Colon (tissue), 2 donors: ENCODE results near the gene CBFA2T2.
"Not testable (repeated sequence)": the region's sequence is repeated elsewhere in the genome, so short reads cannot be mapped to it uniquely, and the experiment has no call there.

Source experiments
- FAIRE-seq: peaks from 2 replicates; lab custom pipeline; 2012; peaks lifted over from hg19 to GRCh38; lab: Jason Lieb, UNC
- donor health status: control.
- donor health status: control.

The CBFA2T2 gene

DNA sequence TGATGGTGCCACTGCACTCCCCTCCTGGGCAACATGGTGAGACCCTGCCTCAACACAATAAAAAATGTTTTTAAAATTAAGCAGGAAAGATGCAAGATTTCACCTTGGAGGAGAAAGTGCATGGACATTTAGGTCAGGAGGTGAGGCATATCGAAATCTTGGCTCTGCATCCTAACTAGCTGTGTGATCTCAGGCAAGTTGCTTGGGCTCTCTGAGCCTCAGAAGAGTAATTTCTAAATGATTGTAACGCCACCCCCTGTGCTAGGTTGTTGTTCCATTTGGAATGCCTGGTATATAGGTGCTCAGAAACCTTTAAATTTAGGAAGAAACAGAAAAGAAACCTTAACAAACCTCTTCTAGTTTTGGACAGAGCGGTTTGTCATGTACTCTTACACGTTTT lies 136.3 kb downstream of the CBFA2T2 start:
- FAIRE-seq: no peak

DNA sequence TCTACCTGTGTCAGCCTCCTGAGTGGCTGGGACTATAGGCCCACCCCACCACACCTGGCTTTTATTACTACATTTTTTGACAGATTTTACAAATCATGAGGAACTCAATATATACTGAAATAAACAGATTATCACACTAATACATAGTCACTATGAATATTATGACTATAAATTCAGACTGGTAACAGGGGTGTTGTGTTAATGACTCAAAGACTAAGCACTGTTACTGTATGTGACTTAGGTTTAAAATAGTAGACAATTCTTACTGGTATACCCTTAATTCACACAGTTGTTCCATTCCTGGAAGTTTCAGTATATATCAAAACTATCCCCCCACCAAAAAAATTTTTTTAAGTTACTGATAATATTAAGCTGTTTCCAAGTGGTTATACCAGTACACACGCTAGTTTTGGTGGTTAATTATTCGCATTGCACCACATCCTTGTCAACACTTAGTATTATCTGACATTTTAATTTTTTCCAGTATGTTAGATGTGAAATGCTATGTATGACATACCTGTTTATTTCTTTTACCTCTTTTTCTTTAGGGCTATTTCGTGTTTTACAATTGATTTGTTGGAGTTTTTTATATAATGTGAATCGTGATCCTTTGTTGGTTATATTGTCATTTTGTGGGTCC lies 137.8 kb downstream of the CBFA2T2 start:
- no peak for FAIRE-seq

DNA sequence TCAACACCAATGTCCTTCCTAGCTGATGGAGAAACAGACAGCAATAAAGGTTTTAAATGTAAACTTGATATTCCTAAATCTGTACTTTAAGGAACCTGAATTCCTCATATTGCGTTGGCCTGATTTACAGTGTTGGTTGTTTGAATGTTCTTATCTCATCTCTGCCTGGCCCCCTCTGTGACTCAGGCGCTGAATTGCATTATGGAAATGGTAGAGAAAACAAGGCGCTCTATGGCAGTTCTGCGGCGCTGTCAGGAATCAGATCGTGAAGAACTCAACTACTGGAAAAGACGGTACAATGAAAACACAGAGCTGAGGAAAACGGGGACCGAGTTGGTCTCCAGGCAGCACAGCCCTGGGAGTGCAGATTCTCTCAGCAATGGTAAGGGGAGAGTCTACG lies 139.6 kb downstream of the CBFA2T2 start:
- FAIRE-seq: no peak

DNA sequence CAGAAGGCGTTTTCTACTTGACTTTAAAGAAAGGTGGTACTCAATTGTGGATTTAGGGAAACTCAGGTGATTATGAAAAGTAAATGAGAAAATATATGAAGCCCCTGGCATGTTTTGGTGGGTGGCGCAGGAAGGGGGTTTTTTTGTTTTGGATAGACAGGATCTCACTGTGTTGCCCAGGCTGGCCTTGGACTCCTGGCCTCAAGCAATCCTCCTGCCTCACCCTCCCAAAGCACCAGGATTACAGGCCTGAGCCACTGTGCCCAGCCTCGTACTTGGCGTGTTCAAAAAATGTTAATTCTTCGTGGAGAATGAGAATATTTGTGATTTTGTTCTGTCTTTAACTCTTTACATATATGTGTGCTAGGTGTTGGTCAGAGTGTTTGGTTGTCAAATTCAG lies 140.1 kb downstream of the CBFA2T2 start:
- no peak for FAIRE-seq

DNA sequence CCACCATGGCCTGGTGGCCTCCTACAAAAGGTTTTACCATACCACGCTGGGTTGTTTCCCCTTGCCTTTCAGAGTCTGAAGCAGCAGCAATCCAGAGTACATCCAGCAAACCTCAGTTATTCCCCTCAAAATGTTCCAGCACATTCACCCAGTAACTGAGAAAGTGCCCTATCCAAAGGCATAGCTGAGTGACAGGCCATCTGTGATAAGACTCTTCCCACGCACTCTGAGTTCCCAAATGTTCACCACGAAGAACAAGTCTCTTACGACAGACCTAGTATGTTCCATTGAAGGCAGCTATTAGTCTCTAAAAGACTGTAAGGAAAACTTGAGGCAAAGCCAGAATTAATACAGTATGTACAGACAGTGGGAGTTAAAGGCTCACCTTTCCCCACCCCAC lies 140.6 kb downstream of the CBFA2T2 start:
- no peak for FAIRE-seq

DNA sequence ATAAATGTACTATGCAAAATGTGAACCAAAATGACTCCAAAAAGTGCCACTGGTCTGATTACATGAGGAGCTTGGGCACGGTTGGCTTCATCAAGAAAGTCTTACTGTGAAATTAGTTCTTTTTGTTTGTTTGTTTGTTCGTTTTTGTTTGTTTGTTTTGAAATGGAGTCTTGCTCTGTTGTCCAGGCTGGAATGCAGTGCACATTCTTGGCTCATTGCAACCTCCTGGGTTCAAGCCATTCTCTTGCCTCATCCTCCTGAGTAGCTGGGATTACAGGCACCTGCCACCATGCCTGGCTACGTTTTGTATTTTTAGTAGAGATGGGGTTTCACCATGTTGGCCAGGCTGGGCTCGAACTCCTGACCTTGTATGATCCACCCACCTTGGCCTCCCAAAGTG lies 142.0 kb downstream of the CBFA2T2 start:
- FAIRE-seq: not testable (repeated sequence)

DNA sequence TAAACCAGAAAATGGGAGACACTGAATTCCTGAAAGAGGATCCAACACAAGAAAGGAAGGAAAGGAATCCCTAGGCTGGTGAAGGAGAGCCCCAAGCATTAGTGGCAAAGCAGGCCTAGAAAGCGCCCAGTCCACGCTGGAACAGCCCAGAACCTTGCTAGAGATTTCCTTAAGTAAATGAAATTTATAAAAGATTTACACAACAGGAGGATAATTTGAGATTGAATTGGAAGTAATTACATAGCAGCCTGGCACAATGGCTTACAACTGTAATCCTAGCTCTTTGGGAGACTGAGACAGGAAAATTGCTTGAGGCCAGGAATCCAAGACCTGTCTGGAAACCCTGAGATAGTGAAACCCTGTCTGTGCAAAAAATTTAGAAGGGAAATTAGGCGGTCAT lies 145.4 kb downstream of the CBFA2T2 start:
- FAIRE-seq: no peak

DNA sequence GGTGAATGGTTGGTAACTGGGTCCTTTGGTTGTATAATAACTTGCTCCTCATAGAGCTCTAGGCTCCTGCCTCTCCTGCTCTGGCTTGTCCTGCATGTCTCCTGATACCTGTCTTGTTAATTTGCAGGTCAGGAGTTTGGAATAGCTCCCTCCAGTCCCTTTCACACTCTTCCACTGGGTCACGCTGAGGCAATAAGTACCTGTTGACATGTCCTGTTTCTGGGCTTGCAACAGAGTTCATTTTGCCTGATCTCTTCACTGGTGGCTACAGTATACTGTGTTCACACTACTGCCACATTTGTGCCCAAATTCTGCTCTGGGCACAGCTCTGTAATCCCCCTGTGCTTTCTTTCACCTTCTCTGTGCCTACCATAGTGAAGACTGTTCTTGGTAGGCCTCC lies 146.9 kb downstream of the CBFA2T2 start:
- FAIRE-seq: no peak

DNA sequence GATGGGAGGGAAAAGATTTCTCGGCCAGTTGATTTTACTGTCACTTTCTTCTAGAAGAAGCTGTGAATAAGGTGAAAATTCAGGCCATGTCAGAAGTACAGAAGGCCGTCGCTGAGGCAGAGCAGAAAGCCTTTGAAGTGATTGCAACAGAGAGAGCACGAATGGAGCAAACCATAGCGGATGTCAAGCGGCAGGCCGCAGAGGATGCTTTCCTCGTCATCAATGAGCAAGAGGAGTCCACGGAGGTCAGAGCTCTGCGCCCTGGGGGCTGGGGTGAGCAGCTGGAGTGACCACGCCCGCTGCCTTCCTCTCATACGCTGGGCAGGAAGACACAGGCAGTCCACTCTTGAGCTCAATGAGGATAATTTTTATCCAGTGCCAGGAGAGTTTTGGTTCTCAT lies 150.4 kb downstream of the CBFA2T2 start:
- FAIRE-seq: no peak

DNA sequence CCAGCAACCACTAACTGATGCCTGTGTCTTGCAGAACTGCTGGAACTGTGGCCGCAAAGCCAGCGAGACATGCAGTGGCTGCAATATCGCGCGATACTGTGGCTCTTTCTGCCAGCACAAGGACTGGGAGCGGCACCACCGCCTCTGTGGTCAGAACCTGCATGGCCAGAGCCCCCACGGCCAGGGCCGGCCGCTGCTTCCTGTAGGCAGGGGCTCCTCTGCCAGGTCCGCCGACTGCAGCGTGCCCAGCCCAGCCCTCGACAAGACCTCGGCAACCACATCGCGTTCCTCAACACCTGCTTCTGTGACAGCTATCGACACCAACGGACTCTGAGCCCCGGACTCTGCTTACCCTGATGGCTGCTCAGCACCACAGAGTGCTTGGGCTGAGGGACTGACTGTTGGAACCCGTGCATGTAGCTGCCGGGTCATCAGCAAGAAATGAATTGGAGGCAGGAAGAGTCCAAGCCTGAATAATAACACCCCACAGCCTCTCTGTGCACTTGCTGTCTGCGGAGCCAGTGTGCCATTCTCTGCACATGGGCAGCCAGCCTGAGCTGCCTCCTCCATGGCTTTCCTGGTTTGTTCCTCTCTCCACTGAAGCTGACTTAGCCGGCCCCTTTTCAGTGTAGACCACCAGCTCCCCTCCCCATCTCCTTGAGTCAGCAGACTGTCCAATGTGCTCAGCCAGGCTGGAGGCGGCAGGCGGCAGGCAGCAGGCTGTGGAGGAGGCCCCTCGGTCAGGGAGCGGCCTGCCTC lies 154.6 kb downstream of the CBFA2T2 start:
- no peak for FAIRE-seq

DNA sequence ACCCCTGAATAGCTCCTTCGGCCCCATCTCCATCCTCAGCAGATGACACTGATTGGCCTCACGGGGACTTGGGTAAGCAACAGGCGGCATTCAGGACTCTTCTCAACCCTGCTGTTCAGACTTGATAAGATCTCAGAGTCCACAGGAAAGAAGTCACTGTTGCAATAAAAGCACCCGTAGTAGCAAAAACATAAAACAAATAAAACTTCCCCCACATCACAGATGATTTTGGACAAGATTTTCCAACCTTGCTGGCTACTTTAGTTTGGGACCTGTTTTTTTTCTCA lies 155.1 kb downstream of the CBFA2T2 start:
- no peak for FAIRE-seq

DNA sequence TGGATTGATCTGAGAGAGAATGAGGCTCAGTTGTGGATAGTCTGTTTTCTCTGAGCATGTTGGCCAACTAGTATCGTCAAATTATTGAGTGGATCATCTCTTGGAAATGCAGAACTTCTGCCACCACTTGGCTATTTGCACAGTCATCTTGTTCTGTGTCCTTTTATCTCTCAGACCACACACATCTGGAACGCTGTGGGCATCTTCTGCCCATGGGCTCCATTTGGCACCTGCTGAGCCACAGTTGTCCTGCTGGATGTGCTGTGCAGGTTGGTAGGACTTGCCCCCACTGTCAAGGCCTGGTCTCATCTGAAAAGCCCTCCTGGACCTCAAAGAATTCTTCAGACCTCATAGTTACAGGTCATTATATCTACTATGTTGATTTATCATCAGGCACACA lies 155.5 kb downstream of the CBFA2T2 start:
- no peak for FAIRE-seq

DNA sequence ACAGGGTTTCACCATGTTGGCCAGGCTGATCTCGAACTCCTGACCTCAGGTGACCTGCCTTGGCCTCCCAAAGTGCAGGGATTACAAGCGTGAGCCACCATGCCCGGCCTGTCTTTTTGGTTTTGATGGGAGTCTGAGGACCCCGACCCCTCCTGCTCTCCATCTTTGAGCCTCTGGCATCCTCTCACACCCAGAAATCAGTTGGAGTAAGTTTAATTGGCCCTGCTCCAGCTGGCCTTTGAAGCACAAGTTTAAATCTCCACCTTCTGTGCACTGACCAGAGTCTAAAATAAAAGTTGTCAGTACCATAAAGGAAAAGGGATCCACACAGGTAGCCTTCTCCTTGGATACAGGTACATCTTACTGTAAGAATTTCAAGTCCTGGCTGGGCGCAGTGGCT lies 156.3 kb downstream of the CBFA2T2 start:
- no peak for FAIRE-seq

DNA sequence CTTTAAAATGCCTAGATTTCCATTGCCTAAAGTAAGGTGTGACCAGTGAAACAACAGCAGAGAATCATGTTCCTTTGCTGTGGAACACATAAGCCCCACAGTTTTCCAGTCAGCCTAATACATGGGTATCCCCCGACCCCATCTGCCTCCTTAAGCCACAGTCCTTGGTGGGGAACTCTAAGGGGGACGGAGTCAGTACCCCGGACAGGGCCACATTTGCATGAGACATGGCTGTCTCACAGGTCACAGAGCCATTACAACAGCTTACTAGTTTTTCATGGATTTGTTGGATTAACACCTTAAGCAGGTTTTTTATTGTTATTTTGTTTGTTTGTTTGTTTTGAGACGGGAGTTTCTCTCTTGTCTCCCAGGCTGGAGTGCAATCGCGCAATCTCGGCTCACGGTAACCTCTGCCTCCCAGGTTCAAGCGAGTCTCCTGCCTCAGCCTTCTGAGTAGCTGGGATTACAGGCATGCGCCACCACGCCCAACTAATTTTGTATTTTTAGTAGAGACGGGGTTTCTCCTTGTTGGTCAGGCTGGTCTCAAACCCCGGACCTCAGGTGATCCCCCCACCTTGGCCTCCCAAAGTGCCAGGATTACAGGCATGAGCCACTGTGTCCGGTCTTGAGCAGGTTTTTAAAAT lies 157.2 kb downstream of the CBFA2T2 start:
- not testable (repeated sequence) for FAIRE-seq

DNA sequence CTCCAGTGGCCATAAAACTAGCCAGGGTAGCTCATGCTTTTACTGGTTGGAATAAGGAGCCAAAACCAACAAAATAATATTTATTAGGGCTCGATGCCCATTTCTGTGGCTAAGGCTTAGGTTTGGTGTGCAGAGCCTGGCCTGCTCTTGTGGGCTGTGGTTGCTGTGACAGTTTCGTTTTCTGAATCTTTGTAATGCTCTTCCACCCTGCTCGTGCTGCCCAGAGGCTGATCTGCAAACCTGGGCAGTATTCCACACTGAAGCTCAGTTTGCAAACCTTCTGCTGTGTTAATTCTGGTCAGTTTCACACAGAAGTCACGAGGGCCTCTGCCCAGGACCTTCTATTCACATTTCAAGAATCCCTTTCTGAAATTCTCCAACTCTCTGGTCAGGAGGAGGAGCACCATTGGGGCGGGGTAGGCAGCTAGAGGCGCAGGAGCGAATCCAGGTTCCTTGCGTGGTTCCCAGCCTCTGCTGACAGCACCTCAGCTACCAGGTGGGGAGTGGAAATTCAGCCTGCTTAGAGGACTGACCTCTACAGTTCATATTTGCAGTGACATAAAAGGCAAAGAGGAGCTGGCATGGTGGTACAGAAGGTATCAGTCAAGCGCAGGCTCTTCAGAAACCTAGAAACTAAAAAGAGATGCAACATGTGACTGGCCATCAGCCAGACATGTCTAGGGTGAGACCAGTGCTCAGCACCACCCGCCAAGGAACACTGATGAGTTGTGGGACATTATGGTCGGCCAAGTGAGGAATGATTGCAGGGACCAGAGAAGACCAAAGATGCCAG lies 157.9 kb downstream of the CBFA2T2 start:
- FAIRE-seq: no peak

DNA sequence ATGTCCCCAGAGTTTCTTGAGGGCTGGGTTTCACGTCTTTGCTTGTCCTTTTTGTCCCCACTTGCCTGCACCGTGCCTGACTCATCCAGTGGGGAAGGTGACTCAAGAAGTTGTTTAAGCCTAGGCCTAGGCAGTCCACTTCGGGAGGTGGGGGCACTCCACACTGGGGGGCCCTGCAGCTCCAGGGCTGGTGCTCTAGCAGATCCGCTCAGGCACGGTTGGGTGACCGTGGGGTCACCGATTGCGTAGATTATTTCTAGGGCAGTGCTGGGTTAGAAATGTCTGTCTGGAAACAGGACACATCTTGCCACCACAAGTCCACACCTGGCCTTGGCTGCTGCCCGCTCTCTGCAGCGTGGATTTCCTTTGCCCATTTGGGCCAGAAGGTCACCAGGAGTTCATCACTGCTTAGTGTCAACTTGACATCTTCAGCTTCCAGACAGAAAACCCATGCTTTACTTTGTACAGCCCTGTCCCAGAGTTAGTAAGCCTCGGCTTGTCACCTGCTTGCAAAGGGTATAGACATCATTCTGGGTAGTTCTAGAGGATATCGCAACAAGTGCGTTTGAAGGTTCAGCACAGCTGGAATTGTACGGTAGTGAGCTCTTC lies 158.6 kb downstream of the CBFA2T2 start:
- no peak for FAIRE-seq

DNA sequence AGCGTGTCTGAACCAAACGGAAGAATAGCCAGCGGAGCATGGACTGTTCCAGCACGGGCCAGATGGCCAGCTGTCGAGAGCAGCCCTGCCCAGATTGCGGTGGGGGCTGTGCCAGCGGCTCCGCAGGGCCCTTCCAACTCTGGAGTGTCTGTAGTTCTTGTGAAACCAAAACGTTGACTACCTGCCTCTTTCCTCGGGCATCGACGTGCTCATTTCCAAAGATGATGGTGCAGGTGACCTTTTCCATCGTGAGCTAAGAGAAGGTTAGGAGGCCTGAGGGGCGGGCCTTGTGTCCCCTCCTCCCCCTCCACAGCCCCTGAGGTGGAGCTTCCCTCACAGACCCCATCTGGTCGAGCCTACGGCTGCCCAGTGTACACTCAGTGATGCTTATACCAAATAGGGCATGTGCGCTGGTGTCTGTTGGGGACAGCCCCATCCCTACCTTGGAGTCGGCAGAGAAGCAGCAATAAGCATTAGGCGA lies 159.3 kb downstream of the CBFA2T2 start:
- FAIRE-seq: no peak

DNA sequence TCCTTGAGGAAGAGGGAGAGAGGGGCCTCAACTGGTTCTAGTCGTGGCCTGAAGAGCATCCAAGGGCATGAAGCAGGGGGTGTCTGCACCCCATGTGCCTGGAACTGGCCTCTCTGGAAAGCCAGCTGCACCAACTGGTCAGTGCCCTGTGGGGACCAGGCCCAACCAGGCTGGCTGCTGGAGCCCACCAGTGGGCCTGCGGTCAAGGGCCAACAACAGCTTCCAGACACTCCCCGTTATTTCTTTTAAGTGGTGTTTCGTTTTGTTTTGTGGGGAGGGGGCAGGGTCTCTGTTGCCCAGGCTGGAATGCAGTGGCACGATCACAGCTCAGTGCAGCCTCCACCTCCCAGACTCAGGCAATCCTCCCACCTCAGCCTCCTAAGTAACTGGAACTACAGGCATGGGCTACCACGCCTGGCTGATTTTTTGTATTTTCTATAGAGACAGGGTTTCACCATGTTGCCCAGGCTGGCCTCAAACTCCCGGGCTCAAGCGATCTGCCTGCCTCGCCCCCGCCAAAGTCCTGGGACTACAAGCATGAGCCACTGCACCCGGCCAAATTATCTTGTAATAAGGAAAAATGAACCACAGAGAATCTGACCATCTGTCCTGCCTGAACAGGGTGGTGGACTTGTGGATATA lies 160.3 kb downstream of the CBFA2T2 start:
- no peak for FAIRE-seq

DNA sequence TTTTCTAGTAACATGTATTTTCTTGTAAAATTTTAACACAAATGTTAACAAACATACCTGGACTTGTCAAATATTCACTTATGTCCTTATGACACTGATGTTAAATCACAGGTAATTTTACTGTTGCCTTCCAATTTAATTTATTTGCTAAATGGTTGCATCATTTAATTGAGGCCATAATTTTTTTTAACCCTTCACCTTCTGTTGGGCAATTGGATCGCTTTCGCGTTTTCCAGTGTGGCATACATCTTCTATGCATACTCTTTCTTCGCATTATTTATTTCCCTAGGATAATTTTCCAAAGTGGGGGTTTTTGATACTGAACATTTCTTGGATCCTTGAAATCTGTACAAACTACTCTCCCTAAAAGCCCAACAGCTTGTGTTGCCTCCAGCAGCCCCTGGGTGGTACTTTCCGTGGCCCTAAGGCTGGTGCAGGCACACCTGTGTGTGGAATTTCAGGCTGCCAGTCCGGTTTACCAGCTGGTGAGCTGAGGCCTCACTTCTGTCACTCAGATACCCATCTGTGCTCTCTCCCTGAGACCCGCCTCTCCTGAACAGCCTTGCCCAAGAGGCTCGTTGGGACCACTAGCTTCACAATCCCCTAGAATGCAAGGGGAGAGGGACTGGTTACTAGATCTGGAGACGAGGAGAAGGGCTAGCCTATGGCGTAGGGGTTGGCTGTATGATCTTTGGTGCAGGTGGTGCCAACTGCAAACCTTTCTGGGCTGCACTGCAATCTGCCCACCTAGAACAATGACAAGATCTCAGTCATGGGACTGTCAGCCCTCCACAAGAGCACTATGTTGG lies 161.1 kb downstream of the CBFA2T2 start:
- FAIRE-seq: no peak

DNA sequence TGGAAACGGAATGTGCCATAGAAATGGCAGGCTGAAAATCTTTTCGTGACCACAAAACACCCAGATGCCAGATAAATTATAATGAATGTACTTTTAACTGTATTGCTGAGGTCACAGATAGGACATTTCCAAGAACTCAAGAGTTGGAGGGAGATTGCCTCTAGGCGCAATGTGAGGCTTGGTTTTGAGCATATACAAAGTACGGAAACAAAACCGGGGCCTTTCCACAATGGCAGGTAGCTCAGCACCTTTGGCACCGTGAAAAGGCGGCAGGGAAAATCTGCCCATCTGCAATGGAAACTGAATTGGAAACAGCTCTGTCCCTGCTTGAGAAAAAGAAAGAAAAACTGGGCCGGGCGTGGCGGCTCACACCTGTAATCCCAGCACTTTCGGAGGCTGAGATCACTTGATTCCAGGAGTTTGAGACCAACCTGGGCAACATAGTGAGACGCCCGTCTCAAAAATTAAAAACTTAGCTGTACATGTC lies 161.7 kb downstream of the CBFA2T2 start:
- FAIRE-seq: no peak
